ENCODE data around the gene TARBP1. TPM values are rescaled to one million over a fixed set of nuclear protein-coding genes. Genes with fewer than 3 reads are reported as not detected.
"Not testable (repeated sequence)": the region's sequence is repeated elsewhere in the genome, so short reads cannot be mapped to it uniquely, and the experiment has no call there.

Gene TARBP1
- total RNA-seq, 1 donor from 2014 or later, result 11.2 TPM

- no peak overlapping the region for H3K4me3 Mint-ChIP-seq (ENCODE audit: unreplicated experiment)
- TF ChIP-seq, protein P1, sequence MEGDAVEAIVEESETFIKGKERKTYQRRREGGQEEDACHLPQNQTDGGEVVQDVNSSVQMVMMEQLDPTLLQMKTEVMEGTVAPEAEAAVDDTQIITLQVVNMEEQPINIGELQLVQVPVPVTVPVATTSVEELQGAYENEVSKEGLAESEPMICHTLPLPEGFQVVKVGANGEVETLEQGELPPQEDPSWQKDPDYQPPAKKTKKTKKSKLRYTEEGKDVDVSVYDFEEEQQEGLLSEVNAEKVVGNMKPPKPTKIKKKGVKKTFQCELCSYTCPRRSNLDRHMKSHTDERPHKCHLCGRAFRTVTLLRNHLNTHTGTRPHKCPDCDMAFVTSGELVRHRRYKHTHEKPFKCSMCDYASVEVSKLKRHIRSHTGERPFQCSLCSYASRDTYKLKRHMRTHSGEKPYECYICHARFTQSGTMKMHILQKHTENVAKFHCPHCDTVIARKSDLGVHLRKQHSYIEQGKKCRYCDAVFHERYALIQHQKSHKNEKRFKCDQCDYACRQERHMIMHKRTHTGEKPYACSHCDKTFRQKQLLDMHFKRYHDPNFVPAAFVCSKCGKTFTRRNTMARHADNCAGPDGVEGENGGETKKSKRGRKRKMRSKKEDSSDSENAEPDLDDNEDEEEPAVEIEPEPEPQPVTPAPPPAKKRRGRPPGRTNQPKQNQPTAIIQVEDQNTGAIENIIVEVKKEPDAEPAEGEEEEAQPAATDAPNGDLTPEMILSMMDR (IDR thresholded peaks at IDR 0.05), result no peak
- H3K27ac Mint-ChIP-seq (ENCODE audit: unreplicated experiment), result no peak overlapping the region
- peaks cover 35% of the 10 kb centered on the region for H3K4me1 Mint-ChIP-seq (ENCODE audit: low read depth)
- H3K36me3 Mint-ChIP-seq (ENCODE audit: low read depth), result no peaks in the 10 kb centered on the region
- H3K27me3 Mint-ChIP-seq (ENCODE audit: low read depth), result no peaks in the 10 kb centered on the region
- DNase-seq (ENCODE audit: low spot score), result no peak
- H3K9me3 Mint-ChIP-seq (ENCODE audit: low read depth), result no peaks in the 10 kb centered on the region
Measured at GRCh38 chr1:234507626-234508387, 28.8 kb upstream of the TARBP1 start.

DNA sequence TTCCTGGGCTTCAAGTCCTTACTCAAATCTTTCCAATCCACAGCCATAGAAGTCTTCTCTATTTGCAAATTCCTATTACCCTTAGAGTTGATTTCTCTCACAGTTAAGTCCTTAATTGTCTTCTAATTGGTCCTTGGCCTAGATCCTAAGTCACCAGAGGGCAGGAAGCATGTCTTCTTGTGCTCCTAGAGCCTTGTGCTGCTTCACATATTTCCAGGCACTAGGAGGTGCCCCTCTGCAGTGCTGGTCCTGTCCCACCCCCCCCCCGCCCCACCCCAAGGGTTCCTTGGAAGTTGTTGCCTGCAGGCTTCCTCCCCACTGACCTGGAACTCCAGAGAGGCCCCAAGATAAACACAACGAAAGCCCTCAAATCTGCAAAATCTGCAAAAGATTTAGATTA, 28.1 kb upstream of the TARBP1 start:
- TF ChIP-seq, protein P1 (IDR thresholded peaks at IDR 0.05), result no peak
- no peaks in the 10 kb centered on the region for H3K9me3 Mint-ChIP-seq (ENCODE audit: low read depth)
- peaks cover 35% of the 10 kb centered on the region for H3K4me1 Mint-ChIP-seq (ENCODE audit: low read depth)
- H3K4me3 Mint-ChIP-seq (ENCODE audit: unreplicated experiment), result no peak overlapping the region
- H3K27ac Mint-ChIP-seq (ENCODE audit: unreplicated experiment), result no peak overlapping the region
- no peaks in the 10 kb centered on the region for H3K27me3 Mint-ChIP-seq (ENCODE audit: low read depth)
- H3K36me3 Mint-ChIP-seq (ENCODE audit: low read depth), result no peaks in the 10 kb centered on the region
- DNase-seq (ENCODE audit: low spot score), result no peak

DNA sequence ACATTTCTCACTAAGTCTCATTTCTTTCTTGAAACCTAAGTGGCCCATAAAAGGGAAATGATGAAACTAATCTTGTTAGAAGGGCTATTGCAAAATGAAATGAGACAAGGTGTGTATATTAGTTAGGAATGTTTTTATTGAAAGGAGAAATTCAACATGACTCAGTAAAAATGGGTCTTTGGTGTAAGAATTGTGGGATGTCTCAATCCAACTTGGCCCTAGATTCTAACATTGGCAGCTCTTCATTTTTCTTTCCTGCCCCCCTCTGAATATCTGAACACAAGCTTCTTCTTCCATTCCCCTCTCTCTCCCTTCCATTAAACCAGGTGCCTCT, 26.8 kb upstream of the TARBP1 start:
- peaks cover 44% of the 10 kb centered on the region for H3K4me1 Mint-ChIP-seq (ENCODE audit: low read depth)
- no peaks in the 10 kb centered on the region for H3K36me3 Mint-ChIP-seq (ENCODE audit: low read depth)
- H3K27ac Mint-ChIP-seq (ENCODE audit: unreplicated experiment), result no peak overlapping the region
- no peak for DNase-seq (ENCODE audit: low spot score)
- no peaks in the 10 kb centered on the region for H3K27me3 Mint-ChIP-seq (ENCODE audit: low read depth)
- TF ChIP-seq, protein P1 (IDR thresholded peaks at IDR 0.05), result no peak
- no peaks in the 10 kb centered on the region for H3K9me3 Mint-ChIP-seq (ENCODE audit: low read depth)
- H3K4me3 Mint-ChIP-seq (ENCODE audit: unreplicated experiment), result no peak overlapping the region

DNA sequence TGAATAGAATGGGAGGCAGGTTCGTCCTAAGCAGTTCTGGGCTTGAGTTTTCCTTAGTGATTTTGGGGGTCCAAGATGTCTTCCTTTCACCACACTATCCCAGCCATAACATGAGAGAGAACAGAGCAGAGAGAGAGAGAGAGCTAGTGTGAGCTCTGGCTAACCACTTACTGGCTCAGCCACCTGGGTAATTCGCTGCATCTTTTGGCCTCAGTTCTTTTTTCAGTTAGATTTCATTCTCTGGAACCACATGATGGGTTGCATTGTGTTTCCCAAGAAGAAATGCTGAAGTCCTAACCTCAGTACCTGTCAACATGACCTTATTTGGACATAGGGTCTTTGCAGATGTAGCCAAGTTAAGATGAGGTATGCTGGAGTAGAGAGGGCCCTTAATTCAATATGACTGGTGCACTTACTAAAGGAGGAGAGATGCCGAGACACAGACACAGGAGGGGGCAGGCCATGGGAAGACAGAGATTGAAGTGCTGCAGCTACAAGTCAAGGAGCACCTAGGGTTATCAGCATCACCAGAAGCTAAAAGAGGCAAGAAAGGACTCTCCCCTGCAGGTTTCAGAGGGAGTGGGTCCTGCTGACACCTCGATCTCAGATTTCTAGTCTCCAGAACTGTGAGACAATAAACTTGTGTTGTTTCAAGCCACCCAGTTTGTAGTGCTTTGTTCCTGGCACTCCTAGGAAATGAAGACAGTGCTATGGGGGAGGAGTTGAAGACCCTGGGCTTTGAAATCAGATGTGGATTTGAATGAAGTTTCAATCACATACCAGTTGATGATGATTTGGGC, 26.2 kb upstream of the TARBP1 start:
- Mint-ChIP-seq H3K4me3 (ENCODE audit: unreplicated experiment) (no peak overlapping the region), H3K36me3 (ENCODE audit: low read depth) (no peaks in the 10 kb centered on the region), H3K27me3 (ENCODE audit: low read depth) (no peaks in the 10 kb centered on the region), H3K4me1 (ENCODE audit: low read depth) (peaks cover 50% of the 10 kb centered on the region), H3K9me3 (ENCODE audit: low read depth) (no peaks in the 10 kb centered on the region), H3K27ac (ENCODE audit: unreplicated experiment) (no peak overlapping the region)
- TF ChIP-seq, protein P1 (IDR thresholded peaks at IDR 0.05), result no peak
- no peak for DNase-seq (ENCODE audit: low spot score)

- not testable (repeated sequence) for H3K27me3 Mint-ChIP-seq (ENCODE audit: low read depth); H3K36me3 Mint-ChIP-seq (ENCODE audit: low read depth); DNase-seq (ENCODE audit: low spot score); H3K4me3 Mint-ChIP-seq (ENCODE audit: unreplicated experiment); H3K9me3 Mint-ChIP-seq (ENCODE audit: low read depth)
- H3K27ac Mint-ChIP-seq (ENCODE audit: unreplicated experiment), result peak overlapping the region; percentile 0
- peaks cover 51% of the 10 kb centered on the region for H3K4me1 Mint-ChIP-seq (ENCODE audit: low read depth)
Measured at GRCh38 chr1:234504251-234504650, 25.3 kb upstream of the TARBP1 start.
